H9 (cell line): Measurements from ENCODE around the gene CD164L2. TPM values are rescaled to one million over a fixed set of nuclear protein-coding genes. Genes with fewer than 3 reads are reported as not detected.
A peak's percentile ranks its signal among the peaks of the same experiment; 100 is the strongest.

ENCODE experiments used
- DNase-seq: peaks from one replicate; pipeline ENCODE4 v3.0.0-alpha.2; 2017
- H2AFZ ChIP-seq: one replicate; pipeline ENCODE4 v1.6.1; 2013; ENCODE audit warnings: mild to moderate bottlenecking, low read length, control low read depth, moderate library complexity
- H2AK5ac ChIP-seq: 2 replicates; pipeline ENCODE4 v1.6.1; 2013; ENCODE audit warnings: low read length, control low read depth, mixed read lengths; ENCODE audit not compliant: insufficient read length
- H2BK120ac ChIP-seq: one replicate; pipeline ENCODE4 v1.6.1; 2013; ENCODE audit warnings: low read depth, mild to moderate bottlenecking, low read length, control low read depth, inconsistent platforms; ENCODE audit not compliant: poor library complexity, severe bottlenecking
- H2BK12ac ChIP-seq: 2 replicates; pipeline ENCODE4 v1.6.1; 2013; ENCODE audit warnings: low read length, control low read depth, mixed read lengths, low read depth; ENCODE audit not compliant: insufficient read length
- H2BK15ac ChIP-seq: 2 replicates; pipeline ENCODE4 v1.6.1; 2013; ENCODE audit warnings: low read depth, low read length, control low read depth
- H2BK20ac ChIP-seq: one replicate; pipeline ENCODE4 v1.6.1; 2013; ENCODE audit warnings: low read depth, mild to moderate bottlenecking, low read length, control low read depth, inconsistent platforms; ENCODE audit not compliant: poor library complexity, severe bottlenecking
- H2BK5ac ChIP-seq: 2 replicates; pipeline ENCODE4 v1.6.1; 2013; ENCODE audit warnings: low read length, control low read depth, mixed read lengths; ENCODE audit not compliant: insufficient read length
- H3K14ac ChIP-seq: 2 replicates; pipeline ENCODE4 v1.6.1; 2013; ENCODE audit warnings: low read length, control low read depth; ENCODE audit not compliant: insufficient read depth
- H3K18ac ChIP-seq: 2 replicates; pipeline ENCODE4 v1.6.1; 2013; ENCODE audit warnings: low read depth, mild to moderate bottlenecking, mixed read lengths, low read length, control low read depth; ENCODE audit not compliant: insufficient read length
- H3K23ac ChIP-seq: 2 replicates; pipeline ENCODE4 v1.6.1; 2013; ENCODE audit warnings: low read length, control low read depth, mixed read lengths, low read depth; ENCODE audit not compliant: insufficient read length
- H3K23me2 ChIP-seq: 2 replicates; pipeline ENCODE4 v1.6.1; 2013; ENCODE audit warnings: low read depth, mild to moderate bottlenecking, mixed read lengths, low read length, control low read depth; ENCODE audit not compliant: insufficient read length, poor library complexity, severe bottlenecking
- H3K27ac ChIP-seq: 2 replicates; pipeline ENCODE4 v1.5.1; 2013; ENCODE audit warnings: low read length, control low read depth, mixed read lengths, low read depth; ENCODE audit not compliant: insufficient read length
- H3K27me3 ChIP-seq: 2 replicates; pipeline ENCODE4 v1.6.1; 2013; ENCODE audit warnings: low read length, control low read depth, inconsistent platforms; ENCODE audit not compliant: insufficient read depth
- H3K4ac ChIP-seq: 2 replicates; pipeline ENCODE4 v1.6.1; 2013; ENCODE audit warnings: low read depth, mild to moderate bottlenecking, control low read depth, inconsistent platforms, low read length, moderate library complexity
- H3K4me1 ChIP-seq: 2 replicates; pipeline ENCODE4 v1.6.1; 2013; ENCODE audit warnings: low read length, control low read depth, inconsistent platforms; ENCODE audit not compliant: insufficient read depth
- H3K4me2 ChIP-seq: 2 replicates; pipeline ENCODE4 v1.6.1; 2013; ENCODE audit warnings: low read length, control low read depth, mixed read lengths; ENCODE audit not compliant: insufficient read length, insufficient read depth
- H3K56ac ChIP-seq: 2 replicates; pipeline ENCODE4 v1.6.1; 2013; ENCODE audit warnings: low read depth, mild to moderate bottlenecking, mixed read lengths, low read length, control low read depth; ENCODE audit not compliant: insufficient read length
- H3K79me1 ChIP-seq: 2 replicates; pipeline ENCODE4 v1.6.1; 2013; ENCODE audit warnings: low read depth, mild to moderate bottlenecking, moderate library complexity, low read length, control low read depth, inconsistent platforms; ENCODE audit not compliant: insufficient read depth, poor library complexity, severe bottlenecking
- H3K79me2 ChIP-seq: 2 replicates; pipeline ENCODE4 v1.6.1; 2013; ENCODE audit warnings: low read length, control low read depth, inconsistent platforms; ENCODE audit not compliant: insufficient read depth
- H3K9ac ChIP-seq: 2 replicates; pipeline ENCODE4 v1.6.1; 2013; ENCODE audit warnings: low read length, control low read depth, mixed read lengths; ENCODE audit not compliant: insufficient read length; ENCODE audit errors: extremely low read depth
- H3K9me3 ChIP-seq: one replicate; pipeline ENCODE4 v1.6.1; 2013; ENCODE audit warnings: low read depth, low read length, inconsistent platforms; ENCODE audit not compliant: control insufficient read depth
- H3T11ph ChIP-seq: one replicate; pipeline ENCODE4 v1.6.1; 2013; ENCODE audit warnings: mild to moderate bottlenecking, low read length, control low read depth, inconsistent platforms
- H4K20me1 ChIP-seq: one replicate; pipeline ENCODE4 v1.6.1; 2013; ENCODE audit not compliant: control insufficient read depth, insufficient read length, insufficient read depth
- H4K5ac ChIP-seq: 2 replicates; pipeline ENCODE4 v1.6.1; 2013; ENCODE audit warnings: low read depth, mild to moderate bottlenecking, mixed read lengths, low read length, control low read depth; ENCODE audit not compliant: insufficient read length
- H4K8ac ChIP-seq: replicated peaks from 2 replicates; pipeline ENCODE4 v1.6.1; 2013; ENCODE audit warnings: low read length, control low read depth, mixed read lengths, low read depth; ENCODE audit not compliant: insufficient read length
- H4K91ac ChIP-seq: 2 replicates; pipeline ENCODE4 v1.6.1; 2013; ENCODE audit warnings: low read depth, mild to moderate bottlenecking, moderate library complexity, mixed read lengths, low read length, control low read depth; ENCODE audit not compliant: insufficient read length
- H3K27ac Mint-ChIP-seq, 3 experiments: 2 replicates in 2 of 3; 3 replicates in 1 of 3; pipeline ENCODE4 v1.8.0; 2020 to 2021; ENCODE audit warnings: mixed read lengths in 3 of 3, mild to moderate bottlenecking in 1 of 3, moderate library complexity in 1 of 3
- H3K27me3 Mint-ChIP-seq: 2 replicates; pipeline ENCODE4 v1.8.0; 2021; ENCODE audit warnings: low read depth, mild to moderate bottlenecking, moderate library complexity, mixed read lengths
- H3K36me3 Mint-ChIP-seq, 3 experiments: 2 replicates in 2 of 3; 3 replicates in 1 of 3; pipeline ENCODE4 v1.8.0; 2020 to 2021; ENCODE audit warnings: low read depth in 3 of 3, mixed read lengths in 3 of 3; ENCODE audit not compliant: insufficient read depth in 1 of 3
- H3K4me1 Mint-ChIP-seq, 2 experiments: 2 replicates each; pipeline ENCODE4 v1.8.0; 2020; ENCODE audit warnings: mixed read lengths in 2 of 2
- H3K4me3 Mint-ChIP-seq, 2 experiments: 2 replicates in 1 of 2; 3 replicates in 1 of 2; pipeline ENCODE4 v1.8.0; 2020 to 2021; ENCODE audit warnings: mild to moderate bottlenecking in 2 of 2, mixed read lengths in 2 of 2, moderate library complexity in 1 of 2
- H3K9me3 Mint-ChIP-seq, 2 experiments: 2 replicates in 1 of 2; 3 replicates in 1 of 2; pipeline ENCODE4 v1.8.0; 2020; ENCODE audit warnings: mild to moderate bottlenecking in 2 of 2, mixed read lengths in 2 of 2, moderate library complexity in 1 of 2
- CTCF ChIP-seq: fragments of 200-600 bp; sonication (generic); conservative IDR thresholded peaks from 3 replicates; pipeline ENCODE4 v1.8.0; 2021; ENCODE audit warnings: antibody characterized with exemption, mild to moderate bottlenecking
- WGBS: extraction: QIAGEN DNeasy Blood & Tissue Kit; methylation state at CpG from one replicate; pipeline ENCODE4 v1.1.7; 2013; ENCODE audit warnings: missing lambda C conversion rate, low lambda C conversion rate, mixed read lengths; ENCODE audit not compliant: insufficient read length; ENCODE audit errors: extremely low coverage; 5-methylcytosine and 5-hydroxymethylcytosine counted together
- total RNA-seq: library from RNA; stranded (reverse); gene quantifications from 2 replicates; pipeline ENCODE4 v1.2.1, GENCODE V29; 2021

Gene CD164L2
- total RNA-seq, 1 experiment from 2014 or later: 1.2 TPM

GRCh38 chr1:27383661-27384060 is 528 bp upstream of the CD164L2 start:
- Mint-ChIP-seq H3K27ac (no peak overlapping the region; a peak in 1 of 7 replicates), H3K9me3 (no peaks in the 10 kb centered on the region; a peak in 2 of 5 replicates), H3K27me3 (peaks cover 27% of the 10 kb centered on the region), H3K4me3 (peak overlapping the region in 1 of 2 experiments; percentile 64; a peak in 2 of 5 replicates), H3K4me1 (peaks cover 8 to 12% of the 10 kb centered on the region in 2 experiments), H3K36me3 (no peaks in the 10 kb centered on the region; a peak in 1 of 7 replicates)
- Histone ChIP-seq H3K23me2 (peaks cover 6% of the 10 kb centered on the region), H3K9ac (no peak overlapping the region), H3K4me1 (no peaks in the 10 kb centered on the region), H4K20me1 (no peaks in the 10 kb centered on the region), H3K79me1 (no peaks in the 10 kb centered on the region), H2AK5ac (no peak overlapping the region), H2BK12ac (no peak overlapping the region), H2BK120ac (no peak overlapping the region), H2BK15ac (no peak overlapping the region), H3K56ac (no peak overlapping the region), H3T11ph (no peak overlapping the region), H4K5ac (no peak overlapping the region), H4K8ac (no peak overlapping the region), H3K23ac (no peak overlapping the region), H3K79me2 (no peaks in the 10 kb centered on the region), H2BK5ac (no peak overlapping the region), H2AFZ (no peak overlapping the region), H3K27me3 (no peaks in the 10 kb centered on the region), H3K9me3 (no peaks in the 10 kb centered on the region), H2BK20ac (no peak overlapping the region), H3K4ac (no peak overlapping the region), H3K18ac (no peak overlapping the region), H3K27ac (no peak overlapping the region), H3K4me2 (peak overlapping the region; percentile 57), H3K14ac (no peak overlapping the region; the same call in 1 of the 2 replicates), H4K91ac (no peak overlapping the region)
- no peak for TF ChIP-seq CTCF
- no peak for DNase-seq
- WGBS: no CpG with 5 or more reads among the region's 13 CpGs
